Measurements from ENCODE around the gene WWOX.

WWOX gene

DNA sequence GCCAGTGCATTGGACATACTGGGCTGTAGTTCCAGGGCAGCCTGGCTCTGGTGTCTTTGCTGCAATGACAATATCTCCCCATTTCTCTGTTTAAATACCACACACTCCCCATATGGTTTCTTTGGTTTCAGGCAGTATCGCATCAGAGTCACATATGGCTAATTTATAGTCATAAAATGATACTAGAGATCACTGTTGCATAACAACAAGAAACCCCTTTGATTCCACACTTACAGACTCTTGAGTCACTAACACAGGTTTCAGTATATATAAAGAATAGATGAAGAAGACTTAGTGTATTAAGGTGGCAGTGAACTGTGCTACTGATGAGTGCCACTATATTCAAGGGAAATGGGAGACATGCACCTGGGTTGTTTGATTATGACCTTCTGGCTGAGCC lies 281.6 kb downstream of the WWOX start:
- TF ChIP-seq, protein P1, sequence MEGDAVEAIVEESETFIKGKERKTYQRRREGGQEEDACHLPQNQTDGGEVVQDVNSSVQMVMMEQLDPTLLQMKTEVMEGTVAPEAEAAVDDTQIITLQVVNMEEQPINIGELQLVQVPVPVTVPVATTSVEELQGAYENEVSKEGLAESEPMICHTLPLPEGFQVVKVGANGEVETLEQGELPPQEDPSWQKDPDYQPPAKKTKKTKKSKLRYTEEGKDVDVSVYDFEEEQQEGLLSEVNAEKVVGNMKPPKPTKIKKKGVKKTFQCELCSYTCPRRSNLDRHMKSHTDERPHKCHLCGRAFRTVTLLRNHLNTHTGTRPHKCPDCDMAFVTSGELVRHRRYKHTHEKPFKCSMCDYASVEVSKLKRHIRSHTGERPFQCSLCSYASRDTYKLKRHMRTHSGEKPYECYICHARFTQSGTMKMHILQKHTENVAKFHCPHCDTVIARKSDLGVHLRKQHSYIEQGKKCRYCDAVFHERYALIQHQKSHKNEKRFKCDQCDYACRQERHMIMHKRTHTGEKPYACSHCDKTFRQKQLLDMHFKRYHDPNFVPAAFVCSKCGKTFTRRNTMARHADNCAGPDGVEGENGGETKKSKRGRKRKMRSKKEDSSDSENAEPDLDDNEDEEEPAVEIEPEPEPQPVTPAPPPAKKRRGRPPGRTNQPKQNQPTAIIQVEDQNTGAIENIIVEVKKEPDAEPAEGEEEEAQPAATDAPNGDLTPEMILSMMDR (IDR thresholded peaks at IDR 0.05; ENCODE audit: low read depth, low read length) = no peak
- no peak overlapping the region for H3K4me3 ChIP-seq (replicated peaks in 1 of 2; ENCODE audit: low read depth in 2 of 2, low read length in 2 of 2)
- DNase-seq (ENCODE audit: low read depth in 2 of 2) = no peak

DNA sequence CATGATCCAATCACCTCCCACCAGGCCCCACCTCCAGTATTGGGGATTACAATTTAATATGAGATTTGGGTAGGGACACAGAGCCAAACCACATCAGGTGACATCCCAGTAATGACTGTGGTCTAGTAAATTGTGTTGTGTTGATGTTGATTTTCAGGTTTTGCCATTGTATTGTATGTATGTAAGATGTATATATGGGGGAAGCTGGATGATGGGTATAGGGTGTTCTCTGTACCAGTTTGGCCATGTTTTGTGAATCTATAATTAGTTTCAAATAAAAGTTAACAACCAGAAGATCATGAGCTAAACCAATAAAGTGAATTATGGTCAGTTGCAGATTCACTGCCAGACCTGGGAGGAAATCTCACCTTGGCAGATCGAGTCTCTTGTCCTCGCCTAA lies 283.7 kb downstream of the WWOX start:
- no peak for DNase-seq (ENCODE audit: low read depth in 2 of 2)
- no peak overlapping the region for H3K4me3 ChIP-seq (replicated peaks in 1 of 2; ENCODE audit: low read depth in 2 of 2, low read length in 2 of 2)
- TF ChIP-seq, protein P1 (IDR thresholded peaks at IDR 0.05; ENCODE audit: low read depth, low read length) = no peak

DNA sequence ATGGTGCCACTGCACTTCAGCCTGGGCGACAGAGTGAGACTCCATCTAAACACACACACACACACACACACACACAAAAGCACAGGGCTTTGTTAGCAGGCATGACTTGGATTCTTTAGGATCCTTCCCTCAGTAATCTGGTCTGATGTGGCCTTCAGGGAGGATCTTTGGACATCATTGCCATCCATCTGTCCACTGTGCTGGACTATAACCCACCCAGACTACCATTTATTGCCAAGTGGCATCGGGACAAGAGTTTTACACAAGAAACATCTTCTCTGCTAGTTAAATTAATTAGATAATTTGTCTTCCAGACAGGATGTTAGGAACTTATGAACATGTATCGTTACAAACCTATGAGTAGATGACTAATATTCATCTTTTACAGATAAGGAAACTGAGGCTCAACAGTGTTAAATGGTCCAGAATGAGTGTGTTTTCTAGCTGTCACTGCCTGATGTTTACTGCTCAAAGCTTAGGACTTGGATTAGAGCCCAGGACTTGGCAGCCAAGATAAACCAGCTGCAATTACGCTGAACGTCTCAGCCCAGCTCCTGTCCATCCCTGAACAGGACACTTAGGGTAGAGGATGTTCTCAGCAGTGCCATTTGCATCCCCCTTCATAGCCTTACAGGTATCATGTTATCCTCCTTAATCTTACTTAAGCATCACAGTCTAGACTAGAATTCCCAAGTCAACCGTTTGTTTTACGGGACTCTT lies 285.8 kb downstream of the WWOX start:
- no peak for DNase-seq (ENCODE audit: low read depth in 2 of 2)

DNA sequence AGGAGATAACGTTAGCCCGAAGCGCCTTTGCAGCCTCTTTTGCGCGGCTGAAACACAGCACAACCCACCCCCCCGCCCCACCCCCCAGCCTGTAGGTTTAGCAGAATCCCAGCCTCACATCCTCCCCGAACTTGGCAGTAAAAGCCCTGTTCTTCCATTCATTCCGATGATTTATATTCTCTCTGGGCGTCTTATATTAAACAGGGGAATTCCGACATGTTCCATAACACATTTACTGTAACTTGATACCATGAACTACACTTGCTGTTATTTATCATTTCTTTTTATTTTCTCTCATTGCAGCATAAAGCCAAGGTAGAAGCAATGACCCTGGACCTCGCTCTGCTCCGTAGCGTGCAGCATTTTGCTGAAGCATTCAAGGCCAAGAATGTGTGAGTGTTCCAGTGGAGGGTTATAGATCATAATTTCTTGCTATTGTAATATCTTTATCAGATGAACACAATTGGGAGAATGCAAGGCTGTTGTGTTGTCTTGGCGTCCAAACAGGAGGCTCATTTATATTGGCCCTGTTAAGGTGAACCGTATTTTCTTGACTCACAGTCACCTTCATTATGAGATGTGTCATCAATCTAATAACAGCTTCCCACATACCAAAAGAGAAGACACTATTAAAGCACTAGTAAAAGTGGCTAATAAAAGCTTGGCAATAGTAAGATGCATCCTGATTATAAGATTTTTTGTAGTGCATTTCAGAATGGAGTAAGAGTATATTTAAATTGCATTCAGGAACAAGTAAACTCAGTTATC lies 287.3 kb downstream of the WWOX start:
- H3K4me3 ChIP-seq (replicated peaks in 1 of 2; ENCODE audit: low read depth in 2 of 2, low read length in 2 of 2) = no peak overlapping the region
- TF ChIP-seq, protein P1 (IDR thresholded peaks at IDR 0.05; ENCODE audit: low read depth, low read length) = no peak
- no peak for DNase-seq (ENCODE audit: low read depth in 2 of 2)

More for the DNA sequence above, 285.8 kb downstream of the WWOX start:
- TF ChIP-seq, protein P1 (IDR thresholded peaks at IDR 0.05; ENCODE audit: low read depth, low read length) = no peak
- no peak overlapping the region for H3K4me3 ChIP-seq (replicated peaks in 1 of 2; ENCODE audit: low read depth in 2 of 2, low read length in 2 of 2)

DNA sequence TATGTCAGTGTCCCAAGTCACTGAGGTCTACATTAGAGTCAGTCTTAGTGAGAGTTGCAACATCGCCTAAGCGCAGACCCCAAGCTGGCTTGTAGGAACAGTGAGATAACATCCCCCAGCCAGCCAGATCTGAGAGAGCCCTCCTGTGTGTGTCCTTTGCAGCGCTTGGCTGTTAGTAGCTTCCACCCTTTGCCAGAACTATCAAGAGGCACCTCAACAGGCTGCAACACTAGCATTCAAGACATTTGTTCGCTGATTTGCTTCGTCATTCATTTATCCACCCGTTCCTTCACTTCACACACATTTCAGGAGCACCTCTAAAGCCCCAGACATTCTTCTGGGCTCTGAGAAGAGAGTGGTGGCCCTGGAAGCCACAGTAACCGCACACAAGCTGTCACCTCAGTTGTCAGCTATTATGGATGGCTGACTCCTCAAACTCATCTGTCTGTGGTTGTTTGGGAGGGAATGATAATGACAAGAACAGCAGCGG lies 289.6 kb downstream of the WWOX start:
- TF ChIP-seq, protein P1 (IDR thresholded peaks at IDR 0.05; ENCODE audit: low read depth, low read length) = no peak
- DNase-seq (ENCODE audit: low read depth in 2 of 2) = no peak
- H3K4me3 ChIP-seq (replicated peaks in 1 of 2; ENCODE audit: low read depth in 2 of 2, low read length in 2 of 2) = no peak overlapping the region

DNA sequence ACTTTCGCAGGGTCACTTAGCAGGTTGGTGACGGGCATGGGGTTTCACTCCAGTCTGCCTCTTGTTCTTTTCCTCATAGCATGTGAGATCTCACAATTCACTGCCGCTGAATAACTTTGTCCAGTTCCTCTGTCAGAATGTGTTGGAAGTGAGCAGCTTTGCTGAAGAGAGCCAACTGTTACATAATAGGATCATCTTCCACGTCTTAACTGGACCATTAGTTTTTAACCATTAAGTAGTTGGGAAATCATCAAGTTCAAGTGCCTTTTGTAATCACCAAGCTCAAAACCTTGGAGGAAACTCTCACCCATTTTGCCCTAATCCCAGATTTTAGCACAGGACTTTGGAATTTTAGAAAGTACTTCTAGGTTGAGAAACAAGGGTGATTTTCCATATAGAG lies 290.6 kb downstream of the WWOX start:
- no peak overlapping the region for H3K4me3 ChIP-seq (replicated peaks in 1 of 2; ENCODE audit: low read depth in 2 of 2, low read length in 2 of 2)
- DNase-seq (ENCODE audit: low read depth in 2 of 2) = no peak
- TF ChIP-seq, protein P1 (IDR thresholded peaks at IDR 0.05; ENCODE audit: low read depth, low read length) = no peak
